Mesenteric fat pad (tissue), 1 donor: Measurements from ENCODE around the gene CTXN1. TPM values are rescaled to one million over a fixed set of nuclear protein-coding genes. Genes with fewer than 3 reads are reported as not detected.
"Not testable (repeated sequence)": the region's sequence is repeated elsewhere in the genome, so short reads cannot be mapped to it uniquely, and the experiment has no call there.

Experiments
- DNase-seq: peaks from one replicate; pipeline ENCODE4 v3.0.0-alpha.2; 2020; ENCODE audit warnings: low spot score
- total RNA-seq: library from RNA; stranded (reverse); fragmentation: NEBNext Ultra II Directional; extraction: Animal tissue kit (Norgen Biotek cat#: 25700); gene quantifications from one replicate; pipeline ENCODE4 v1.2.1, GENCODE V29; 2021
- donor health status: DM: yes; HTN: yes; CAD: no.

The CTXN1 gene
- total RNA-seq, 1 donor from 2014 or later: 0.96 TPM

GRCh38 chr19:7947939-7948338, 22.0 kb upstream of the CTXN1 start:
- DNase-seq: no peak

- DNase-seq: no peak
These were observed 18.3 kb upstream of the CTXN1 start for GRCh38 chr19:7944177-7944761.

- peak; percentile 99 for DNase-seq
These were observed 17.7 kb upstream of the CTXN1 start, which contains the start of gene TIMM44 for GRCh38 chr19:7943444-7944176. TSS of gene TIMM44 (minus strand) at chr19:7943666. CDS start at chr19:7943651, 15 bp downstream.

GRCh38 chr19:7942981-7943443, 17.1 kb upstream of the CTXN1 start:
- DNase-seq: no peak

- no peak for DNase-seq
These were observed 16.1 kb upstream of the CTXN1 start for GRCh38 chr19:7941895-7942596.

GRCh38 chr19:7940841-7941240, 14.9 kb upstream of the CTXN1 start:
- DNase-seq: no peak

GRCh38 chr19:7934766-7935165, 8.8 kb upstream of the CTXN1 start:
- no peak for DNase-seq

GRCh38 chr19:7933828-7934725, 8.1 kb upstream of the CTXN1 start:
- DNase-seq: no peak

GRCh38 chr19:7933411-7933810, 7.5 kb upstream of the CTXN1 start:
- no peak for DNase-seq

GRCh38 chr19:7932930-7933300, 7.0 kb upstream of the CTXN1 start:
- no peak for DNase-seq

- no peak for DNase-seq
These were observed 6.5 kb upstream of the CTXN1 start for GRCh38 chr19:7932276-7932929.

- DNase-seq: no peak
These were observed 5.5 kb upstream of the CTXN1 start for GRCh38 chr19:7931221-7932061.

GRCh38 chr19:7930765-7931164, 4.8 kb upstream of the CTXN1 start:
- no peak for DNase-seq

GRCh38 chr19:7930030-7930429, 4.1 kb upstream of the CTXN1 start:
- not testable (repeated sequence) for DNase-seq

GRCh38 chr19:7928741-7929701, 3.1 kb upstream of the CTXN1 start:
- no peak for DNase-seq

GRCh38 chr19:7928334-7928706, 2.4 kb upstream of the CTXN1 start:
- no peak for DNase-seq

GRCh38 chr19:7927605-7928333, 1.8 kb upstream of the CTXN1 start:
- no peak for DNase-seq
